Right lobe of liver (tissue), 4 donors: Measurements from ENCODE around the gene RBBP7.

ENCODE experiments used
- POLR2A ChIP-seq: fragments of 450-650 bp; IDR thresholded peaks from one replicate; pipeline ENCODE4 v1.6.1; 2017; ENCODE audit warnings: antibody characterized with exemption, mild to moderate bottlenecking
- TF ChIP-seq, protein P1 (sequence below), 4 donors: fragments of 200-600 bp in 3 of 4; fragments of 450-650 bp in 1 of 4; IDR thresholded peaks; one replicate each; pipeline versions ENCODE4 v1.5.1 to v1.8.0; 2016 to 2022; ENCODE audit warnings: antibody characterized with exemption in 4 of 4, mild to moderate bottlenecking in 2 of 4
- donor health status: DM: no; HTN: no; CAD: no.
- donor health status: DM: no; HTN: no; CAD: no.
- donor health status: DM: no; HTN: yes; CAD: no.

DNA sequence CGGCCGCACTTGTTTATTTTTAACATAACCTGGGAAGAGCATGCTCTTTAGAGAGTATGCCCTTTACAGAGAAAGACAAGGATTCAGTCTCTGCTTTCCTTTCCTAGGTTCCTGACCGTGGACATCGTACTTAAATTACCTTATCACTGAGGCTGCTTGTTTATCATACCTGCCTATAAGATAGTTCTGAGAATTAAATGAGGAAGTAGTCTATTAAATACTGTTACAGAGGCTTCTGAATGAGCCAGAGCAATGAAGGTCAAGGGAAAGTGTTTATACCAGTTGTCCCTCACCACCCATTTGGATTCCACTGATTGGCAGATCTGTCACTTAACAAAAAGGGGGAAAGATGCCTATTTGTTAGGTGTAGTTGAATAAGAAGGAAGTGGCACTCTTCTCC is 73.9 kb downstream of the RBBP7 start:
- TF ChIP-seq, protein P1, sequence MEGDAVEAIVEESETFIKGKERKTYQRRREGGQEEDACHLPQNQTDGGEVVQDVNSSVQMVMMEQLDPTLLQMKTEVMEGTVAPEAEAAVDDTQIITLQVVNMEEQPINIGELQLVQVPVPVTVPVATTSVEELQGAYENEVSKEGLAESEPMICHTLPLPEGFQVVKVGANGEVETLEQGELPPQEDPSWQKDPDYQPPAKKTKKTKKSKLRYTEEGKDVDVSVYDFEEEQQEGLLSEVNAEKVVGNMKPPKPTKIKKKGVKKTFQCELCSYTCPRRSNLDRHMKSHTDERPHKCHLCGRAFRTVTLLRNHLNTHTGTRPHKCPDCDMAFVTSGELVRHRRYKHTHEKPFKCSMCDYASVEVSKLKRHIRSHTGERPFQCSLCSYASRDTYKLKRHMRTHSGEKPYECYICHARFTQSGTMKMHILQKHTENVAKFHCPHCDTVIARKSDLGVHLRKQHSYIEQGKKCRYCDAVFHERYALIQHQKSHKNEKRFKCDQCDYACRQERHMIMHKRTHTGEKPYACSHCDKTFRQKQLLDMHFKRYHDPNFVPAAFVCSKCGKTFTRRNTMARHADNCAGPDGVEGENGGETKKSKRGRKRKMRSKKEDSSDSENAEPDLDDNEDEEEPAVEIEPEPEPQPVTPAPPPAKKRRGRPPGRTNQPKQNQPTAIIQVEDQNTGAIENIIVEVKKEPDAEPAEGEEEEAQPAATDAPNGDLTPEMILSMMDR (IDR thresholded peaks at IDR 0.05), result no peak
- no peak for TF ChIP-seq POLR2A
